HL-60/S4 treated with retinoic acid at 250 ng/mL for 4 days and 3 days (cell line): ENCODE results near the gene ACOT7.

Experiments
- in situ Hi-C: fragments of 300-500 bp; cut with MboI; formaldehyde crosslinking; loops from 2 replicates; pipeline ENCODE4 v1.7.0; 2022; ENCODE audit warnings: low sequenced_read_pairs

The ACOT7 gene

DNA sequence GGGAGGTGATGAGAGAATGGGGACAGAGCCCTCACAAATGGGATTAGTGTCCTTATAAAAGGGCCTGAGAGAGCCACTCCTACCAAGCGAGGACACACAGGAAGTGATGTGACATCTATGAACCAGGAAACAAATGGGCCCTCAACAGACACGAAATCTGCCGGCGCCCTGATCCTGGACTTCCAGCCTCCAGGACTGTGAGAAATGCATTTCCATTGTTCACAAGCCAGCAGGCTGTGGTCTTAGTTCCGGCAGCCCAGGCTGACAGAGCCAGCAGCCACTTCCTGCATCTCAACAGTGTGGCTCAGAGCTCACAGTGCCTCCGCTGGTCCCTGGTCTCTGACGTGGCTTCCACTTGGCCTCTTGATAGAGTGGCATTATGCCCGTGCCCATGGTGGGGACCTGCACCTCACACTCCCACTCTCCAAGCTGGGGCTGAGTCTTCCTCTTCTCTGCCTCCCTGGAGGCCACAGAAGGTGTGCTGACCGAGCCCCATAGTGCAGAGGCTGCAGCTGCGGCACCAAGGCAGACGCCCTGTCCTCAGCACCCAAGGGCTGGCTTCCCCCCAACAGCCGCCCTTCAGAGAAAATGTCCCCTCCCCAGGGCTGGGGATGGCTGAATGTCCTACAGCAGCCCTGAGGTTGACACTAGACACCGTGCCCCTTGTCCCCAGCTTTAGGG lies 44.9 kb downstream of the ACOT7 start:
- in situ Hi-C loops: loop anchor here (10.0 kb wide), 1 partner anchor 94 kb away; no protein-coding TSS in a partner anchor

DNA sequence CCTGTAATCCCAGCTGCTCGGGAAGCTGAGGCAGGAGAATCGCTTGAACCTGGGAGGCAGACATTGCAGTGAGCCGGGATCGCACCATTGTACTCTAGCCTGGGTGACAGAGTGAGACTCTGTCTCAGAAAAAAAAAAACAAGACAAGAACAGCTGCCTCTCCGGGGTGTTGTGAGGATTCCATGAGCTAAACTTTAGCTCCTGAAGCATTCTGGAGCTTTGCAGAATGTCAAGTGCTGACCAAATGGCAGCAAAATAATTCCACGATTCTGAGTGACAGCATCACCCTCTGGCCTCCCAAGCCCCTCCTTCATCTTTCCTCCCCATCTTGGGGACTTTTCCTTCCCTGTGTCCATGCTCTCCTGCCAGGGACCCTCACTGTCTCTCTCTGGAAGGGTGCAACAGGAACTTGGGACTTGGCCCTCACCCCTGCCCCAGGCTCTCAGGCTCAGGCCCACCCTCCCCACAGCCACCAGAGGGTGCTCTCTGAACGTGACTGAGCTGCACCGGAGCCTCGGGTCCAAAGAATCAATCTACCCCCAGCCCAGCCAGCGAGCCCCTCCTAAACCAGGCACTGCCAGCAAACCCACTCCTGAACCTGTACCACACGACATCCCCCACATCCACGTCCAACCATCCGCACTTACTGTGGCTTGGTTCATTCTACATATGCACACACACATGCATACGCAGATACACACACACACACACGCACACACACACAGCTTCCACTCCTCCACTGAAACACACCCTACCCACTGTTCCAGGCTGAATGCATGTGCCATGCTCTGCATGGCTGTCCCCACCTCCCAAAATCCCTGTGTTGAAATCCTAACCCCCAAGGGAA lies 45.7 kb downstream of the ACOT7 start:
- in situ Hi-C loops: loop anchor here (10.0 kb wide), 1 partner anchor 93 kb away; no protein-coding TSS in a partner anchor

DNA sequence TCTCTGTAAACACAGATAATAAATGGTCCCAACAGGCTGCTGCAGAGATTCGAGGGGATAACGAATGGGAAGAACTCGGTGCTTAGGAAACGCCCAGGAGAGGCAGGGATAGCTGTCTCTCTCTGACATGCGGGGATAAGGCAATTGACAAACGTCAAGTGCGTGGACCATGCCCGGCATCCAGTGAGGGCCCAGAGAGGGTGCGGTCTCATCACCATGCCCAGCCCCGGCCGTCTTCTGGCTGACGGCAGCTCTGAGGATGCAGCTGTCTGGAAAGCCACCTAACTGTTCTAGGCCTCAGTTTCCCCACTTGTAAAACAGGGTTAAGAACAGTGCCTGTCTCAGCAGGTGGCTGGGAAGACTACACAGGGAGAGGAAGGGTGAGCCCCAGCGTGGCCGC lies 48.1 kb downstream of the ACOT7 start:
- in situ Hi-C loops: loop anchor here (10.0 kb wide), 1 partner anchor 91 kb away; no protein-coding TSS in a partner anchor

DNA sequence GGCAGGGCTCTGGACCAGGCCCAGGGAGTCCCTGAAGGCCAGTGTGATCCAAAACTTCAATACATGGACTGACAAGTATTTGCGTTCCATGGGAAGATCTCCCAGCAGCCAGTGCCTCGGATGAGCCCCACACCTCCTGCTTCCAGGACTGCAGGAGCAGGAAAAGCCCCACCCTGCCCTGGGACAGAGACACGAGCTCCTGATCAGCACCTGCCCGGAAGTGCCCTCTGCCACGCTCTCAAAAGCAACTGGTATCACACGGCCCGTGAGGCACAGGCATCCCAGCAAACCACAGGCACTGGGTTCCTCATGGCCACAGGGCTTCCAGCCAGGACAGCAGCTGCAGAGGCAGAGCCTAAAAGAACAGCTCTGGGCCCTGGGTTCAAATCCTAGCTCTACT lies 48.6 kb downstream of the ACOT7 start:
- in situ Hi-C loops: loop anchor here (10.0 kb wide), 1 partner anchor 90 kb away; no protein-coding TSS in a partner anchor

DNA sequence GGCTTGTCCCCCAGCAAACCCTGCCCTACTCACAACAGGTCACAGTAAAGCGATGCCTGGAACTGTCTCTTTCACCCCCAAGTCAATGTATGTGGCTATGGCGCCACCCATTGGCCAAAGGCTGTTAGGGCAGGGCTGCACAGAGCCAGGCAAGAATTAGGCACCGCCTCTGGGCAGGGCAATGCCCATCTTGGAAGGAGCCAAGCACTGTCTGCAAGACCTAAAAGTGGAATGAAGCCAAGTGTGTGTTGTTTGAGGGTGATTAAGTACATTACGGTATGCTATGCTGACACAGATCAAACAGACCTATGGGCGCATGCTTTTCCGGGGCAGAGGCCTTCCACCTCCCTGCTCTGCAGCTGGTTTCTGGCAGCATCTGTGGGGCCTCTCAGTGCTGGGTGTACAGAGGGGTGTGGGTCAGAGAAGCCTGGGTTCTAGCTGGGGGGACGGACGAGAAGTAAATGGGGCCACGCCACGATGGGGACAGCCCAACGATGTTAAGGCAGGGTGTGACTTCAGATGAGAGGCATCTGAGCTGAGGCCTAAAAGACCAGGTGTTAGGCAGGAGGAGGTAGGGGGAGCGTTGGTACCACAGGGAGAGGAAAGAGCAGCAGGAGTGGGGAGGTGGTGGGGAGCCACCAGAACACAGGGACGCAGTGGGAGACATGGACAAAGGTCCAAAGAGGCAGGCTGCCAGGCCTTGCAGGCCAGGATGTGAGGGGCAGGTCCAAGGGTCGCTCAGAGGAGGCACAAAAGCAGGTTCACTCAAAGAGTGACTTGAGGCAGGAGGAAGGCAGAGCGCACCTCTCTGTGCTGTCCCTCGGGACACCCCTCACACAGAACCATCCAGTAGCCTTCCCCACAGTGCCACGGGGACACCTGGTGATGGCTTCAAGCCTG lies 49.8 kb downstream of the ACOT7 start:
- in situ Hi-C loops: loop anchor here (10.0 kb wide), 1 partner anchor 89 kb away; no protein-coding TSS in a partner anchor

DNA sequence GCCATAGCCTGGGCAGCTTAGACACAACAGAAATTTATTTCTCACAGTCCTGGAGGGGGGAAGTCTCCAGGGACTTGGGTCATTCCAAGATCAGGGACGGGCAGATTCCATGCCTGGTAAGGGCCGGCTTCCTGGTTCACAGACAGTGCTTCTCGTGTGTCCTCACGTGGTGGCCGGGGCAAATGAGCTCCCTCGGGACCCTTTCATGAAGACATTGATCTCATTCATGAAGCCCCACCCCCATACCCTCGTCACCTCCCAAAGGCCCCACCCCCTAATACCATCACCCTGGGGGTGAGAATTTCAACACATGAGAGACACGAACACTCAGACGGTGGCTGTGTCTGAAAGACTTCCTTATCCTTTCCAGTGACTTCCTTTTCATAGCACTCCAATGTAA lies 51.5 kb downstream of the ACOT7 start:
- in situ Hi-C loops: loop anchor here (10.0 kb wide), 1 partner anchor 87 kb away; no protein-coding TSS in a partner anchor

DNA sequence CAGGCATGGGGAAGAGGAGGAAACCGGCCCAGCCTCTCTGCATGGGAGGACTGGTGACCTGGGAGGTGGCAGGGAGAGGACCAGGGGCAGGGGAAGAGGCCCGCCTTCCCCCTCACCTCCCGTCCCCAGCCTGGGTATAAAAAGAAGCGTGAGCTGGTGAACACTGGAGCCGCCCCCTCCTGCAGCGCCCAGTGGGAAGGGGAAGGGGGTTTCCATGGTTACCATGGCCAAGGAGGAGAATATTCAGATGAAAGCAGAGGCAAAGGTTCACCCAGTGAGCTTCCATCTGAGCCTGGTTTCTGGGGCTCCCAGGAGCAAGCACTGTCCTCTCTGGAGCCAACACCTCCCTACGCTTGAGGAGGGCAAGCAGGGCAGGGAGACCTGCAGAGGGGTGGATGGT lies 54.9 kb downstream of the ACOT7 start:
- in situ Hi-C loops: no loop called here

DNA sequence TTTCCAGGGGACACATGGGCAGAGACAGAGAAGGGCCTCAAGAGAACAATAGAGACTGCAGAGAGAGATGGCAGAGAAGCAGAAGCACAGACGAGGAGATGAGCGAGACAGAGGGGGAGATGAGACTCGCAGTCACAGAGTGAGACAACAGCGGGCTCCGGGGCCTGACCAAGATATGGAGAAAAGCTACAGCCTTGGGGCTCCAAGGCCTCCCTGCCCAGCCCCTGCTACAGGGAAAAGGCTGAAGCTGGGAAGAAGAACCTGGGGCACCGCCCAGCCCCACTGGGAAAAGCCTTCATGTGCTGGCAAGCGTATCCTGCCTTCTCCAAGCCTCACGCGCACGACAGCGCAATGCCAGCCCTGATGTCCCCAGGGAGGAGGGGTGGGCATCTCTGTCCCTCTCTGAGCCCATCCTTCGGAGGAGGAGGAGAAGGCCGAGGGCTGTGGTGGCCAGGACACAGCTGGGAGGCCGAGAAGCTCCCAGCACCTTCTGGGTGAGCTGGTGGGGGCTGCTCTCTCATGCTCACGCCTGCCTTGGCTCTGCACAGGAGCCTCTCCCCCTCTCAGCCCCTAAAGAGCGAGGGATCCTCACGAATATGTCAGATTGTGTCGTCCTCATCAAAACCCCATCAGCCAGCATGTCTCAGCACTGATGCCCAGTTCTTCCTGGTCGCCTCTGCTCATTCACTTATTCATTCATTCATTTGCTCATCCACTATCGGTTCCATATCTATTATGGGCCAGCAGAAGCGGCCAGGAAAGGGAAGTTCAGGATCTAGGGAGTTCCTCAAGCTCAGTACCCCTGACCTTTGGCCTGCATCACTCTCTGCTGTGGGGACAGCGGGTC lies 56.6 kb downstream of the ACOT7 start:
- in situ Hi-C loops: no loop called here

DNA sequence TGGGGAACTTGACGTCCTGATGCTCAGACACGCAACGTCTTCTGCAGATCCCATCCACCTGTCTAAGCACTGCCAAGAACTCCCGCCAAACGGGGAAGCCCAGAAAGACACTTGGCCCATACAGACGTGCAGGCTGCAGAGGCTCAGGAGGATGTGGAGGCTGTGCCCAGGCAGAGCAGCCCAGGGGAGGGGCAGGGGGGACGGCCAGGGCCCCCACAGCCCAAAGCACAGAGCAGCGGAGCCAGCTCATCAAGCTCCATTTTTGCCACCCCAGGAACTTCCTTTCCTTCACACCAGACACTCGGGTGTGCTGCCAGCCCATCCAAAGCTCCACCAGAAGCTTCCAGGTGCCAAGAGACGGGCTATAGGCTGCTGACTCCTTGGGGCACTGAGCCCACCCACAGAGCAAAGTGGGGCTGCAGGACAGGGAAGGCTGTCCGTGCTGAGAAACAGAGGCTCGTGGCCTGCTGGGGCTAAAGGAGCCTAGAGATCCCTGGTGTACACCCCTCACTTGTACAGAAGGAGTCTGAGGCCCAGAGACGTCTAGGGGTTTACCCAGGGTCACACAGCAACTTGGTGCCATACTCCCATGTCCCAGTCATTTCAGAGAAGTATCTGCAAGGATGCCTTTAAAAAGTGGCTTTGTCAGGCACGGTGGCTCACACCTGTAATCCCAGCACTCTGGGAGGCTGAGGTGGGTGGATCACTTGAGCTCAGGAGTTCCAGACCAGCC lies 59.1 kb downstream of the ACOT7 start:
- in situ Hi-C loops: no loop called here

DNA sequence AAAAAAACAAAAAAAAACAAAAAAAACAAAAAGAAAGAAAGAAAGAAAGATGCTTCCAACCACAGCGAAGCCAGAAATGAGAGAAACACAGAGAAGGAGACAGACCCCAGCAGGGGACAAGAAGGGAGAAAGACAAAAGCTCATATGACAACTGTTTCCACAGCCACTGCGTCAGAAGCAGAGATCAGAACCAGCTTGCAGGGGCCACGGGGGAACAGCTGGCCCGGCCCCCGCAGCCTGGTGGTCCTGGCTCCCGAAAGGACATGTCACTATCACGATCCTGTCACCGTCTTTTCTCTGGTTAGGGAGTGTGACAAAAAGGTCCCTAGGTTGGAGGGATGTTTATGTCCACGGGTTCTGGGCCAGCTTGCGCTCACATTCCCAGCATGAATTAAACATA lies 60.7 kb downstream of the ACOT7 start:
- in situ Hi-C loops: no loop called here

DNA sequence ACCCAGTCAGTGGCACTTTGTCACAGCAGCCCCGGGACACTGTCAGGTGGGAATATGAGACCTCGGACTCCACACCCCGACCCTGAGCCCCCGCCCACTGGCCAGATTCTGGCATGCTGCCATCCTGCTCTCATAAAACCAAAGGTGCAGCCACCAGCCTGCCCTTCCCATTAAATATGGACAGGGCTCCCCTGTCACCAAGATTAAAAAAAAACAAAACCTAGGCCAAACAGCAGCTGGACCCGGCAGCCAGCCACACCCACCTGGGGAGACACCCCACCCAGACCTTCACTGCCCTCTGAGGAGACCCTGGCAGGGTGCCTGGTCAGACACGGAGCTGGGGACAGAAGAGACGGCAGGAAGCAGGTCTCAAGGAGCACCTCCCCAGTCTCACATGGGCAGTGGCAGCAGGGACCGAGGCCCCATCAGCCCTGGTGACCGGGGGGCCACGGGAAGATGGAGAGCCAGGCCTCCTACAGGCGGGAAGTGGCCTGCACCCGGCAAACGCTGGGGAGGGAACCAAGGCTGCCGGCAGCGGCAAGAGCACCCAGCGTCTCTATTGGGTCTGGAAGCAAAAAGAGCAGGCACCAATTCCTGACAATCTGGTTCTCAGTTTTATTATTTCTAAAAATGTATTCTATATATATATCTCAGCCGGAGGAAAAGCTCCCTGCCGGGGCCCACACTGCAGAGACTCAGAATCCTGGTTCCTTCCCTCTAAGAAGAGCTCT lies 61.9 kb downstream of the ACOT7 start:
- in situ Hi-C loops: no loop called here

DNA sequence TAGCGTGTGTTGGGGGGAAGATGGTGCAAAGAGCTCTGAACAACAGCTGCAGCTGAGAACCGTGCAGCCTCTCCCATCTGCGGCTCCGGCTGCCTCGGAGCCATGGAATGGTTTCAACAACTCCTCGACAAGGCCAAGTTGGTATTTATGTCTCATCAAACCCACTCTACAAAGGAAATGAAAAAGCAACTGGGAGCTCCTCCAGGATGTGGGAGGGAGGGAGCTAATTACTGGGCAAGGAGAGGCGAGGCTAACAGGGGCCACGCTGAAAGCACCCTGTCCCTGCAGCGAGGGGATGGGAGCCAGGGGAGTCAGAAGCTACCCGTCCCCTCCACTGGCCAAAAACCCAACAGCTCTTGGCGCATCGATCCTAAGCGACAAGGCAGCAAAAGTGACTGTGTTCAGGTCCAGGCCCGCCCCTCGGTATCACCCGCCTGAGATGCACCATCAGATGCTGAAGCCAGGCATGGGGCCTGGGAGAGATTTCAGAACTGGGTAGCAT lies 63.1 kb downstream of the ACOT7 start:
- in situ Hi-C loops: no loop called here

DNA sequence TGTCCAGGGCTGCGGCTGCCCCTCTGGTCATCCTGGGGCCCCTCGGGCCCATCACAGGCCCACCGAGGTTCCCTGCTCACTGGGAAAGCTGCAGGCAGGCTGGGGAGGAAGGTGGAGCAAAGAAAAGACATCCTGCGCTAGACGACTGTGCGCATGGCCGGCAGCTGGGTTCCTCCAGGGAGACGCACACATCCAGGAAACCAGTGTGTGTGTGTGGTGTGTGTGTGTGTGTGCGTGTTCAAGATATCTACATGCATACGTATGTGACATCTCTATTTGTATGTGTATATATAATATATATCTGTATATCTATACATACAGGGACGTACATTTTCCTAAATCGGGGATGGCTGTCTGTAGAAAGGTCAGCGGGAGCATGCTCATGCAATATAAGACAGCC lies 63.7 kb downstream of the ACOT7 start:
- in situ Hi-C loops: no loop called here

DNA sequence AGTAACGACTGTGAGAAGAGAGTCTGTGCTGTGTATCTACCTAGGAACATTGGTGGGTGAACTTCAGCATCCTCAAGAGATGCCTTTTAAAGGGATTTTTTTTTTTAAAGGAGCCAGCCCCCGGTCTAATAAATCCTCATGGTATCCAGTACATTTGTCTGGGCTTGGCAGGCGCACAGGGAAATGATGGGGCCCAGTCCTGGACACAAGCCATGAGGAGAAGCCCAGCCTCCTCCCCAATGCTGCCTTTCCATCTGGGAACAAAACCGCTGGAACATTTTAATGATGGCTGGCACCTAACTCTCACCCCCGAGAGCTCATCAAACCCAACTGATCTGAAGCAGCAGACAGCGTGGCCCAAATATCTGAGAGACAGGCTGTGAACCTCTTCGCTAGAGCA lies 64.2 kb downstream of the ACOT7 start:
- in situ Hi-C loops: no loop called here

DNA sequence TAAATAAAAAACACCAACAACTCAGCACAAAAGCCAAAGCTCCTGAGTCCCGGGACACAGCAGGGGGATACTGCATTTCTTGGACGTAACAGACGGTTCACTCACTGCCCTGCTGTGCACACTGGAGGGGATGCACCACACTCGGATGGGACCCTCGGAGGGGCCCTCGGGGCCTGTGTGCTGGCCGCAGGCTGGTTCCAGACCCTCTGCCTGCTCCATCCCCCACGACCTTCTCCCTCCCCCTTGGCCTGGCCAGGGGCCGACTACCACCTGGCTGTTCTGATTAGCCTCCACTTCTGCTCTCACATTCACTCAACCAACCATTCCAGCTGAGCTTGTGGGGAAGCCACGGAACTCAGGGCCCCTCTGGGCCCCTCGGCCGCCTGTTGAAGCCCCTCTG lies 64.9 kb downstream of the ACOT7 start:
- in situ Hi-C loops: no loop called here

DNA sequence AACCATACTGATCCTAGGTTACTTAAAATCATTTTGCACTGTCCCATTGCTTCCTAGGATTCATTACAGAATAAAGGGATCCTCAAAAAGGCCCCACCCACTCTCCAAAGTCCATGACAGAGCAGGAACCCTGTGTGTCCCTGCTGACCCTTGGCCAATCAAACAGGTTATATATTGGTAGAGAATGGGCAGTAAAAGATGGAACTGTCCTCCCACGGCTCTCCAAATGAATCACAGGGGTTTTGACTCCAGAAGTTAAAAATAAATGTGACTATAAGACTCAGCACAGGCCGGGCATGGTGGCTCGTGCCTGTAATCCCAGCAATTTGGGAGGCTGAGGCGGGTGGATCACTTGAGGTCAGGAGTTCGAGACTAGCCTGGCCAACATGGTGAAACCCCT lies 65.5 kb downstream of the ACOT7 start:
- in situ Hi-C loops: no loop called here

DNA sequence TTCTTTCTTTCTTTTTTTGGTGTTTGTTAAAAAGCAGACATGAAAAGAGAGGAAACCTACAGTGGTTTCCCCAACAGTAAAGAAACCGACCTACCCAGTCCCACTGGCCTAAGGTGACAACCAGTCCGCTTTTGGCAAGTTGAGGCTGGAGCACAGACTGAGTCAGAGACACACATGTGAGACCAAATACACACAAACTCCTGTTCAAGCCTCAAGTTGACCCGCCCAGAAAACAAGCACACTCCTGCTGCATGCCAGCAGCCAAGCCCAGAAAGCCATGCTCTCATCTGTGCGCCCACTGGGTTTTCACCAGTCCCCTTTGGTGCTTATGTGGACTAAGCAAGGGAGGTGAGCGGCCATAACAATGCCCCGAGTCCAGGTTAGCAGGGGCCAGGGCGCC lies 68.1 kb downstream of the ACOT7 start:
- in situ Hi-C loops: no loop called here

DNA sequence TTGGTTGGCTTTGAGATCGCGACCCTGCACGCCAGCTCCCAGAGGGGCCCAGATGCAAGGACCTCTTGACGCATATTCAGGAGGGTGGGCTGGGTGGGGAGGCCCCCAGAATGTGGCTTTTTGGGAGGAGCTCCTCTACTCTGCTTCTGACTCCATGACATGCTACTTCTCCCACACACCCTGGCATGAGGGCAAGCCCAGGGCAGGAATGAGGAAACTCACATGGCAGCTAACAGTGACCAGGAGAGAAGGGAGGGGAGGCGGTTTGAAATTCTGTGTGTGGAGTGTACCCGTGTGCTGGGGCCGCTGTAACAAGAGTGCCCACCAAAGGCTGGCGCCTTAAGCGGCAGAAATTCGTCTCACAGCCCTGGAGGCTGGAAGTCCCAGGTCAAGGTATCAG lies 71.4 kb downstream of the ACOT7 start:
- in situ Hi-C loops: no loop called here

DNA sequence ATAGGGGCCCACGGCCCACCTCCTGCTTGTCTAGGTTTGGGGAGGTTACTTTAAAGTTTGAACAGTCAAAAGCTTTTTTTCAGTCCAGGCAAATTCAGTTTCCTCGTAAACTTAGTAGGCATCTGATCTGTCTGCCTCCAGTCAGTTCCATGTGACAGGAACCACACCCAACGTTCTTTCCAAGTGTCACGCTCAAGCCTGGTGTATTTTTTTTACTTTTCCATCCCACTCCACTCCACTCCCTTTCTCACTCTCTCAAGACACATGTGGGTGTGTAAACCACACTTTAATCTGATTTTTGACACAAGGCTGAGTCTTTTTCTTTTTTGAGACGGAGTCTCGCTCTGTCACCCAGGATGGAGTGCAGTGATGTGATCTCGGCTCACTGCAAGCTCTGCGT lies 72.4 kb downstream of the ACOT7 start:
- in situ Hi-C loops: no loop called here
